GM12878 (cell line): ENCODE measurements around the gene B3GAT1. TPM values are rescaled to one million over a fixed set of nuclear protein-coding genes. Genes with fewer than 3 reads are reported as not detected.

Source experiments
- ATAC-seq: fragments of 200-7000 bp; cut with Tn5 transposase; 3 replicates; pipeline ENCODE4 v1.9.1; 2020; ENCODE audit warnings: mild to moderate bottlenecking, moderate library complexity
- BruUV-seq: library from RNA; stranded (reverse); fragments of 400-500 nt; replicated peaks from 2 replicates; lab custom pipeline; 2021; lab: Mats Ljungman, UMichigan
- CTCF ChIA-PET: fragments of 300-600 bp; sonication (Branson Sonifier 250); formaldehyde crosslinking; extraction: SDS; loops from one replicate; lab custom pipeline; 2021; ENCODE audit warnings: inconsistent platforms; lab: Yijun Ruan, JAX
- POLR2A ChIA-PET: fragments of 350-600 bp; formaldehyde crosslinking; extraction: SDS; loops from one replicate; lab custom pipeline; 2021; ENCODE audit warnings: inconsistent platforms; lab: Charles Lee
- RAD21 ChIA-PET: fragments of 300-600 bp; sonication (Branson Sonifier 250); formaldehyde crosslinking; loops from one replicate; lab custom pipeline; 2023; ENCODE audit warnings: antibody characterized with exemption; ENCODE audit not compliant: unreplicated experiment; lab: Charles Lee
- SMC1A ChIA-PET: fragments of 300-600 bp; sonication (Branson Sonifier 250); formaldehyde crosslinking; loops from one replicate; lab custom pipeline; 2023; ENCODE audit not compliant: unreplicated experiment, uncharacterized antibody; lab: Charles Lee
- DNase-seq: peaks from one replicate; pipeline ENCODE4 v3.0.0-alpha.2; 2011; ENCODE audit warnings: low read depth, low spot score
- FAIRE-seq: peaks from 3 replicates; lab custom pipeline; 2011; peaks lifted over from hg19 to GRCh38; lab: Jason Lieb, UNC
- H2AFZ ChIP-seq: 2 replicates; pipeline ENCODE4 v1.6.0; 2011; ENCODE audit warnings: low read depth, low read length, control low read depth; ENCODE audit not compliant: control insufficient read depth
- H3K27ac ChIP-seq: 2 replicates; pipeline ENCODE4 v1.5.1; 2011; ENCODE audit warnings: control low read depth; ENCODE audit not compliant: control insufficient read depth, insufficient read depth
- H3K27me3 ChIP-seq, 2 experiments: replicated peaks in 1 of 2; 2 replicates each; pipeline versions ENCODE4 v1.6.0 to v1.6.1; 2011; ENCODE audit warnings: low read length in 1 of 2; ENCODE audit not compliant: control insufficient read depth in 2 of 2, insufficient read depth in 2 of 2
- H3K36me3 ChIP-seq, 2 experiments: 2 replicates each; pipeline ENCODE4 v1.5.1; 2011; ENCODE audit warnings: low read length in 1 of 2; ENCODE audit not compliant: control insufficient read depth in 2 of 2, insufficient read depth in 2 of 2
- H3K4me1 ChIP-seq: 2 replicates; pipeline ENCODE4 v1.6.1; 2011; ENCODE audit warnings: mild to moderate bottlenecking, low read length, moderate library complexity, mixed read lengths; ENCODE audit not compliant: control insufficient read depth, insufficient read depth
- H3K4me2 ChIP-seq: 2 replicates; pipeline ENCODE4 v1.6.0; 2011; ENCODE audit warnings: control low read depth; ENCODE audit not compliant: control insufficient read depth, insufficient read depth
- H3K4me3 ChIP-seq: fragments of 200-600 bp; sonication (generic); 2 replicates; pipeline ENCODE4 v1.5.1; 2016
- H3K79me2 ChIP-seq: 2 replicates; pipeline ENCODE4 v1.6.0; 2011; ENCODE audit warnings: low read length; ENCODE audit not compliant: control insufficient read depth, insufficient read depth
- H3K9ac ChIP-seq: 2 replicates; pipeline ENCODE4 v1.8.0; 2011; ENCODE audit warnings: low read length, control low read depth, mixed read lengths; ENCODE audit not compliant: control insufficient read depth, insufficient read depth
- H3K9me3 ChIP-seq: replicated peaks from 3 replicates; pipeline ENCODE4 v1.5.1; 2011; ENCODE audit warnings: mild to moderate bottlenecking, low read length; ENCODE audit not compliant: control insufficient read depth, insufficient read depth
- H4K20me1 ChIP-seq: 2 replicates; pipeline ENCODE4 v1.6.0; 2011; ENCODE audit not compliant: control insufficient read depth, insufficient read depth
- BCL3 ChIP-seq: IDR thresholded peaks from 2 replicates; pipeline ENCODE4 v1.6.1; 2011; ENCODE audit warnings: borderline replicate concordance, low read depth, mild to moderate bottlenecking, moderate library complexity, low read length; ENCODE audit not compliant: insufficient read depth, poor library complexity, severe bottlenecking
- CBFB ChIP-seq: IDR thresholded peaks from 2 replicates; pipeline ENCODE4 v1.6.1; 2016; ENCODE audit warnings: antibody characterized with exemption, low read depth
- HDGF ChIP-seq: fragments of 450-650 bp; IDR thresholded peaks from 2 replicates; pipeline ENCODE4 v1.6.1; 2016; ENCODE audit warnings: antibody characterized with exemption
- NR2C2 ChIP-seq: IDR thresholded peaks from 2 replicates; pipeline ENCODE4 v1.6.1; 2011; ENCODE audit warnings: borderline replicate concordance, low read depth; ENCODE audit not compliant: control insufficient read depth, insufficient read length
- NRF1 ChIP-seq: conservative IDR thresholded peaks from 2 replicates; pipeline ENCODE4 v1.6.1; 2011; ENCODE audit warnings: mild to moderate bottlenecking, low read depth, low read length, improper control_type of control experiment
- RBBP5 ChIP-seq: fragments of 200-600 bp; sonication (generic); conservative IDR thresholded peaks from 2 replicates; pipeline ENCODE4 v1.6.1; 2016
- RFX5 ChIP-seq: IDR thresholded peaks from 2 replicates; pipeline ENCODE4 v1.6.1; 2011; ENCODE audit warnings: low read depth, low read length, improper control_type of control experiment
- SMC3 ChIP-seq: IDR thresholded peaks from 2 replicates; pipeline ENCODE4 v1.6.1; 2011; ENCODE audit warnings: low read length, improper control_type of control experiment, borderline replicate concordance
- ZNF384 ChIP-seq: IDR thresholded peaks from 2 replicates; pipeline ENCODE4 v1.6.1; 2012; ENCODE audit warnings: low read depth, mild to moderate bottlenecking, low read length, improper control_type of control experiment, borderline replicate concordance
- ZZZ3 ChIP-seq: IDR thresholded peaks from 2 replicates; pipeline ENCODE4 v1.6.1; 2011; ENCODE audit warnings: low read depth; ENCODE audit not compliant: control insufficient read depth, insufficient read length
- WGBS: methylation state at CpG from one replicate; pipeline ENCODE4 v1.1.6; 2016; ENCODE audit warnings: low lambda C conversion rate; ENCODE audit not compliant: insufficient replicate concordance, insufficient coverage; ENCODE audit errors: missing lambda C conversion rate; 5-methylcytosine and 5-hydroxymethylcytosine counted together
- in situ Hi-C: fragments of 300-500 bp; cut with MboI; formaldehyde crosslinking; loops from 9 replicates; pipeline ENCODE4 v1.14.3; 2018; ENCODE audit warnings: mixed read lengths
- intact Hi-C: fragments of 100-400 bp; cut with micrococcal nuclease; formaldehyde crosslinking; loops from one replicate; pipeline ENCODE4 v1.14.2; 2022; ENCODE audit not compliant: unreplicated experiment
- polyA plus RNA-seq, 11 experiments: library from polyadenylated mRNA; depleted of rRNA in 4 of 11; unstranded in 6 of 11; stranded (reverse) in 5 of 11; fragments of >200 nt; fragmentation: Nextera tagmentation in 4 of 11; fragmentation: Illumina TruSeq in 1 of 11; extraction: Ambion mirVana in 4 of 11; extraction: Trizol in 1 of 11; gene quantifications; 1 replicate in 1 of 11; 2 replicates in 10 of 11; pipeline versions ENCODE4 v1.2.1 to v1.2.3, GENCODE V29; 2011 to 2016; ENCODE audit warnings: inconsistent platforms in 2 of 11, missing spikeins in 2 of 11, low read depth in 1 of 11
- total RNA-seq, 4 experiments: library from RNA; depleted of rRNA in 3 of 4; stranded (reverse); fragments of >200 nt in 3 of 4; fragmentation: Illumina TruSeq in 1 of 4; extraction: Trizol in 1 of 4; gene quantifications; 2 replicates each; pipeline versions ENCODE4 v1.2.1 to v1.2.3, GENCODE V29; 2013 to 2021

Gene B3GAT1
- total and polyA plus RNA-seq, 10 of the 15 experiments (the other 5 are each of a cell fraction or from before 2014, with no cell fraction given), result 0.05 TPM; not detected in 9

- ChIA-PET RAD21 (no interaction called here), POLR2A (no interaction called here), SMC1A (no interaction called here), CTCF (no interaction called here)
- FAIRE-seq (no peak), ATAC-seq (no peak), DNase-seq (no peak)
- intact Hi-C loops, result no loop called here
- Histone ChIP-seq H3K4me3 (no peak overlapping the region), H3K79me2 (no peaks in the 10 kb centered on the region), H2AFZ (no peak overlapping the region), H3K9me3 (no peaks in the 10 kb centered on the region), H4K20me1 (no peaks in the 10 kb centered on the region), H3K36me3 (no peaks in the 10 kb centered on the region), H3K4me2 (no peak overlapping the region), H3K9ac (no peak overlapping the region), H3K4me1 (no peaks in the 10 kb centered on the region; the same call in 1 of the 2 replicates), H3K27ac (no peak overlapping the region), H3K27me3 (peaks cover 0 to 3% of the 10 kb centered on the region in 2 experiments; a peak in 3 of 4 replicates)
- 58% methylated on average over 7 of the region's 7 CpGs for WGBS
- TF ChIP-seq RFX5, result no peak
- no peak for TF ChIP-seq RBBP5
- in situ Hi-C loops, result no loop called here
- no TSS peak for BruUV-seq
Measured at GRCh38 chr11:134333312-134333711, 78.7 kb downstream of the B3GAT1 start.

GRCh38 chr11:134332782-134333181 is 79.3 kb downstream of the B3GAT1 start:
- H3K79me2 ChIP-seq, result no peaks in the 10 kb centered on the region
- H3K4me3 ChIP-seq, result no peak overlapping the region
- no peak for FAIRE-seq
- peaks cover 0 to 3% of the 10 kb centered on the region in 2 experiments; a peak in 3 of 4 replicates for H3K27me3 ChIP-seq
- ChIA-PET RAD21 (no interaction called here), CTCF (no interaction called here), POLR2A (no interaction called here)
- no peak overlapping the region for H3K9ac ChIP-seq
- H2AFZ ChIP-seq, result no peak overlapping the region
- no peak for DNase-seq
- no TSS peak for BruUV-seq
- no peak for TF ChIP-seq BCL3
- TF ChIP-seq SMC3, result no peak
- TF ChIP-seq ZNF384, result no peak
- TF ChIP-seq NR2C2, result no peak
- no peak for TF ChIP-seq ZZZ3
- TF ChIP-seq CBFB, result no peak
- no peak for TF ChIP-seq HDGF
- TF ChIP-seq NRF1, result no peak
- TF ChIP-seq, all 136 proteins: peak for 0
- intact Hi-C loops (no loop called here), in situ Hi-C loops (no loop called here)
- SMC1A ChIA-PET, result no interaction called here
- Histone ChIP-seq H3K4me1 (no peaks in the 10 kb centered on the region; the same call in 1 of the 2 replicates), H3K4me2 (no peak overlapping the region), H3K9me3 (no peaks in the 10 kb centered on the region), H4K20me1 (no peaks in the 10 kb centered on the region), H3K36me3 (no peaks in the 10 kb centered on the region), H3K27ac (no peak overlapping the region)
- 94% methylated on average over 7 of the region's 7 CpGs for WGBS
- no peak for ATAC-seq
